ENCODE measurements around the gene MACROD2.
A peak's percentile ranks its signal among the peaks of the same experiment; 100 is the strongest.

Gene MACROD2

DNA sequence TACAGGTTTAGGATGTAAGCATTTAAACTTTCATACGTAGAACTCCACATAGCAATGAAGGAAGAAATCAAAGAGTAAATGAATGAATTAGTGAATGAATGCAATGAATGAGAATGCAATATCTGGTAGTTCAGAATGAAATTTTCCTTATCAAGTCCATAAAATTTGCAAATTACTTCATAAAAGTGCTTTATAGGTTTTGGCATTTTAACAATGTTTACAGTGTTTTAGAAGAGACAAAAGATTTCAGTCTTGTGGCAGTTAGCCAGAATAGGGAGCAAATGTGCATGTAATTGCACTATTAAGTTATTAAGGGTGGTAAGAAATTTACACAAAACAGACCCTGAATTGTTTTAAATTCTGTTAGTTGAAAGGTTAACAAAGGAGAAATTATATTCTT is 1081.5 kb downstream of the MACROD2 start:
- H3K4me1 ChIP-seq (ENCODE audit: control insufficient read depth, insufficient read depth, low read length), result peaks cover 7% of the 10 kb centered on the region
- CTCF ChIA-PET, result interaction anchor here (0.7 kb wide), 1 partner anchor 16 kb away, joined by 3 read pairs; no protein-coding TSS in a partner anchor
- no peak overlapping the region for H3K27ac ChIP-seq (ENCODE audit: extremely low read depth, low read depth, low read length)
- POLR2A ChIA-PET, result no interaction called here
- H3K9me3 ChIP-seq (ENCODE audit: control insufficient read depth, insufficient read depth, low read depth, low read length), result no peaks in the 10 kb centered on the region
- no peaks in the 10 kb centered on the region for H3K36me3 ChIP-seq (ENCODE audit: control insufficient read depth in 2 of 2, insufficient read depth in 1 of 2, low read length in 2 of 2)
- TF ChIP-seq, protein P1, sequence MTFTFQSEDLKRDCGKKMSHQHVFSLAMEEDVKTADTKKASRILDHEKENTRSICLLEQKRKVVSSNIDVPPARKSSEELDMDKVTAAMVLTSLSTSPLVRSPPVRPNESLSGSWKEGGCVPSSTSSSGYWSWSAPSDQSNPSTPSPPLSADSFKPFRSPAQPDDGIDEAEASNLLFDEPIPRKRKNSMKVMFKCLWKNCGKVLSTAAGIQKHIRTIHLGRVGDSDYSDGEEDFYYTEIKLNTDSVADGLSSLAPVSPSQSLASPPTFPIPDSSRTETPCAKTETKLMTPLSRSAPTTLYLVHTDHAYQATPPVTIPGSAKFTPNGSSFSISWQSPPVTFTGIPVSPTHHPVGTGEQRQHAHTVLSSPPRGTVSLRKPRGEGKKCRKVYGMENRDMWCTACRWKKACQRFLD (tag by site-specific recombination; IDR thresholded peaks at IDR 0.05), result no peak
- TF ChIP-seq ZBTB6 (tag by site-specific recombination; IDR thresholded peaks at IDR 0.05) (no peak), FEZF1 (tag by site-specific recombination; IDR thresholded peaks at IDR 0.05) (peak; percentile 57; the same call in 1 of the 2 replicates), ZNF148 (tag by site-specific recombination; IDR thresholded peaks at IDR 0.05; ENCODE audit: borderline replicate concordance) (no peak), ZNF843 (tag by site-specific recombination; IDR thresholded peaks at IDR 0.05) (peak; percentile 39; the same call in 1 of the 2 replicates), OSR2 (tag by site-specific recombination; IDR thresholded peaks at IDR 0.05) (peak; percentile 45; the same call in 1 of the 2 replicates), ZNF202 (tag by site-specific recombination; IDR thresholded peaks at IDR 0.05; ENCODE audit: borderline replicate concordance) (no peak)
- TF ChIP-seq, protein P2, sequence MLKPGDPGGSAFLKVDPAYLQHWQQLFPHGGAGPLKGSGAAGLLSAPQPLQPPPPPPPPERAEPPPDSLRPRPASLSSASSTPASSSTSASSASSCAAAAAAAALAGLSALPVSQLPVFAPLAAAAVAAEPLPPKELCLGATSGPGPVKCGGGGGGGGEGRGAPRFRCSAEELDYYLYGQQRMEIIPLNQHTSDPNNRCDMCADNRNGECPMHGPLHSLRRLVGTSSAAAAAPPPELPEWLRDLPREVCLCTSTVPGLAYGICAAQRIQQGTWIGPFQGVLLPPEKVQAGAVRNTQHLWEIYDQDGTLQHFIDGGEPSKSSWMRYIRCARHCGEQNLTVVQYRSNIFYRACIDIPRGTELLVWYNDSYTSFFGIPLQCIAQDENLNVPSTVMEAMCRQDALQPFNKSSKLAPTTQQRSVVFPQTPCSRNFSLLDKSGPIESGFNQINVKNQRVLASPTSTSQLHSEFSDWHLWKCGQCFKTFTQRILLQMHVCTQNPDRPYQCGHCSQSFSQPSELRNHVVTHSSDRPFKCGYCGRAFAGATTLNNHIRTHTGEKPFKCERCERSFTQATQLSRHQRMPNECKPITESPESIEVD (tag by site-specific recombination; IDR thresholded peaks at IDR 0.05), result peak; percentile 56
- no peak overlapping the region for H3K4me3 ChIP-seq (ENCODE audit: low read depth, low read length)

DNA sequence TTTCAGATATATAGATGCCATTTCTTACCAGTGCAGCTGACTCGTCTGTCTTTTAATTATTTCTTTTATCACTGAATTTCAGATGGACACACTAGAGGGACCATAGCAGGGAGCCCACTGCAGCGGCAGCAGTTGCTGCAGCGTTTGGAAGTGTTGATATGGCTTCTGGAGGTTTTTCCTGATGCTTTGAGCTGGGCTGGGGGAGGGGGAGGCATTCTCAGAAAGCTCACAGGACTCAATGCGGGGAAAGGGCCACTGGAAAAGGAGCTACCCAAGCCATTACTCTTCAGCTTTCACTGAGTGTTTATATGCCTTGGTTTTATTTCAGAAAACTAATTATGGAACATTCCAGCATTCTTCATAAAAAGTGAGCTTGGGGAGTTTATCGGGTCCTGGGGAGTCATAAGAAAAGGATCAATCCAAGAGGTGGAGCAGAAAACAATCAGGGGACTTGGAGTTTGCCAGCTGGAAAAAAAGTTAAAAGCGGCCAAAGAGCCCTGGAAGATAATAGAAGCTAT is 1082.5 kb downstream of the MACROD2 start:
- TF ChIP-seq ZBTB8A (tag by site-specific recombination; IDR thresholded peaks at IDR 0.05) (no peak), REPIN1 (tag by site-specific recombination; IDR thresholded peaks at IDR 0.05; ENCODE audit: low read depth) (no peak)
- TF ChIP-seq, protein P1 (tag by site-specific recombination; IDR thresholded peaks at IDR 0.05), result no peak
- Histone ChIP-seq H3K4me3 (ENCODE audit: low read depth, low read length) (no peak overlapping the region), H3K36me3 (ENCODE audit: control insufficient read depth in 2 of 2, insufficient read depth in 1 of 2, low read length in 2 of 2) (no peaks in the 10 kb centered on the region), H3K4me1 (ENCODE audit: control insufficient read depth, insufficient read depth, low read length) (peaks cover 7% of the 10 kb centered on the region), H3K9me3 (ENCODE audit: control insufficient read depth, insufficient read depth, low read depth, low read length) (no peaks in the 10 kb centered on the region), H3K27ac (ENCODE audit: extremely low read depth, low read depth, low read length) (no peak overlapping the region)
- ChIA-PET POLR2A (no interaction called here), CTCF (interaction anchor here (0.7 kb wide), 1 partner anchor 17 kb away, joined by 3 read pairs; no protein-coding TSS in a partner anchor)

DNA sequence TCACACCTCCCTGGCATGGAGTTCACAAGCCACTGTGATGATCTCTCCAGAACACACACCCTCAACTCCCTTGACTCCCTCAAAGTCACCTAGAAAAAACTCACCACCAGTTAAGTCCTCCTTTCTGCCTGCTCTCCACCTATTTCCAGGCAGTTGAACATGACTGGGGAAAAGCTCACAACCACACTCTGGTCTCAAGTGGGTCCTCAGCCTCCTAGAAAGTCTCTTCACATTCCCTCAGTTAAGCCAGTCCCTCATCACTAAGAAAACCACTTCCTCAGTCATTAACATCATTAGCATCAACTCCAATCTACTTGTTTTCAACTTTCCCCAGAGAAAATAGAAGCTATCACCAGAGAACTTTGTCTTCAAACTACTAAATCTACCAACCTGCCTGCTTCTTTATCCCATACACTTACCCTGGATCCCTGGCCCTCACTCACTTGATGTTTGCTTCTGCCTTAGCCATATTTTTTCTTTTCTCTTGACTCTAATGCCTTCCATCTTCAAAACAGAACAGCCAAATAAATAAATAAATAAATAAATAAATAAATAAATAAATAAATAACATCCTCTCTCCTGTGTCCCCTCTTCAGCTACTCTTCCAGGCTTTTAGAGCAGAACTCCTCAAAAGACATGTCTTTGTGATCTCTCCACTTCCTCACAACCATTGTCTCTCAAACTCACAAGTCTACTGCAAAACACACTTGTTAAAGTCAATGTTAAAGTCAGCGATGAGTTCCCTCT is 1084.5 kb downstream of the MACROD2 start:
- ChIA-PET CTCF (no interaction called here), POLR2A (no interaction called here)
- peaks cover 7% of the 10 kb centered on the region for H3K4me1 ChIP-seq (ENCODE audit: control insufficient read depth, insufficient read depth, low read length)
- TF ChIP-seq KLF10 (tag by site-specific recombination; IDR thresholded peaks at IDR 0.05) (no peak), ZNF426 (tag by site-specific recombination; IDR thresholded peaks at IDR 0.05) (peak; percentile 59), RBAK (tag by site-specific recombination; IDR thresholded peaks at IDR 0.05) (no peak), ZNF239 (tag by site-specific recombination; IDR thresholded peaks at IDR 0.05) (no peak), ZNF184 (tag by site-specific recombination; IDR thresholded peaks at IDR 0.05) (no peak), IKZF3 (tag by site-specific recombination; IDR thresholded peaks at IDR 0.05) (no peak), ZNF544 (tag by site-specific recombination; IDR thresholded peaks at IDR 0.05) (no peak)
- TF ChIP-seq, protein P3, sequence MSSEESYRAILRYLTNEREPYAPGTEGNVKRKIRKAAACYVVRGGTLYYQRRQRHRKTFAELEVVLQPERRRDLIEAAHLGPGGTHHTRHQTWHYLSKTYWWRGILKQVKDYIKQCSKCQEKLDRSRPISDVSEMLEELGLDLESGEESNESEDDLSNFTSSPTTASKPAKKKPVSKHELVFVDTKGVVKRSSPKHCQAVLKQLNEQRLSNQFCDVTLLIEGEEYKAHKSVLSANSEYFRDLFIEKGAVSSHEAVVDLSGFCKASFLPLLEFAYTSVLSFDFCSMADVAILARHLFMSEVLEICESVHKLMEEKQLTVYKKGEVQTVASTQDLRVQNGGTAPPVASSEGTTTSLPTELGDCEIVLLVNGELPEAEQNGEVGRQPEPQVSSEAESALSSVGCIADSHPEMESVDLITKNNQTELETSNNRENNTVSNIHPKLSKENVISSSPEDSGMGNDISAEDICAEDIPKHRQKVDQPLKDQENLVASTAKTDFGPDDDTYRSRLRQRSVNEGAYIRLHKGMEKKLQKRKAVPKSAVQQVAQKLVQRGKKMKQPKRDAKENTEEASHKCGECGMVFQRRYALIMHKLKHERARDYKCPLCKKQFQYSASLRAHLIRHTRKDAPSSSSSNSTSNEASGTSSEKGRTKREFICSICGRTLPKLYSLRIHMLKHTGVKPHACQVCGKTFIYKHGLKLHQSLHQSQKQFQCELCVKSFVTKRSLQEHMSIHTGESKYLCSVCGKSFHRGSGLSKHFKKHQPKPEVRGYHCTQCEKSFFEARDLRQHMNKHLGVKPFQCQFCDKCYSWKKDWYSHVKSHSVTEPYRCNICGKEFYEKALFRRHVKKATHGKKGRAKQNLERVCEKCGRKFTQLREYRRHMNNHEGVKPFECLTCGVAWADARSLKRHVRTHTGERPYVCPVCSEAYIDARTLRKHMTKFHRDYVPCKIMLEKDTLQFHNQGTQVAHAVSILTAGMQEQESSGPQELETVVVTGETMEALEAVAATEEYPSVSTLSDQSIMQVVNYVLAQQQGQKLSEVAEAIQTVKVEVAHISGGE (tag by site-specific recombination; conservative IDR thresholded peaks at IDR 0.05; ENCODE audit: low read depth), result peak; percentile 74

More for the DNA sequence above, 1084.5 kb downstream of the MACROD2 start:
- H3K27ac ChIP-seq (ENCODE audit: extremely low read depth, low read depth, low read length), result no peak overlapping the region
- H3K36me3 ChIP-seq (ENCODE audit: control insufficient read depth in 2 of 2, insufficient read depth in 1 of 2, low read length in 2 of 2), result no peaks in the 10 kb centered on the region
- no peaks in the 10 kb centered on the region for H3K9me3 ChIP-seq (ENCODE audit: control insufficient read depth, insufficient read depth, low read depth, low read length)
- no peak overlapping the region for H3K4me3 ChIP-seq (ENCODE audit: low read depth, low read length)
